LNCaP clone FGC (cell line): ENCODE results near the gene ZCCHC14.

ENCODE experiments used
- DNase-seq: peaks from one replicate; pipeline ENCODE4 v3.0.0-alpha.2; 2011; ENCODE audit warnings: low read depth
- H3K4me3 ChIP-seq: 2 replicates; pipeline ENCODE4 v1.5.1; 2011; ENCODE audit warnings: mild to moderate bottlenecking, low read depth, low read length, control low read depth
- TF ChIP-seq, protein P1 (sequence below): IDR thresholded peaks from 2 replicates; pipeline ENCODE4 v1.5.1; 2012; ENCODE audit warnings: mild to moderate bottlenecking; ENCODE audit not compliant: control insufficient read depth, insufficient read depth; ENCODE audit errors: extremely low read depth

The ZCCHC14 gene

DNA sequence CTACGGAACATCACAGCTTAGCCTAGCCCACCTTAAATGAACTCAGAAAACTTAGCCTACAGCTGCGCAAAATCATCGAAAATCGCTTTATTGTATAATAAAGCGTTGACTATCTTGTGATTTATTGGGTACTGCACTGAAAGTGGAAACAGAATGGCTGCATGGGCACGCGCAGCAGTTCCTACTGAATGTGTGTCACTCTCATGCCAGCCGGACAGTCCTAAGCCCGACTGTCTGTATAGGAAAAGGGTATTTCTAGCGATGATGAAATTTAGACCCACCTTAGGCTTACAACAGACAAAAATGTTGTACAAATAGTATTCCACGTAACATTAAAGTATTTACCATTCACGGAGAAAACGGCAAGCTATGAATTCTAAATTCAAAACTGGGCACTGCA is 118.5 kb downstream of the ZCCHC14 start:
- H3K4me3 ChIP-seq: no peak overlapping the region
- no peak for DNase-seq
- TF ChIP-seq, protein P1, sequence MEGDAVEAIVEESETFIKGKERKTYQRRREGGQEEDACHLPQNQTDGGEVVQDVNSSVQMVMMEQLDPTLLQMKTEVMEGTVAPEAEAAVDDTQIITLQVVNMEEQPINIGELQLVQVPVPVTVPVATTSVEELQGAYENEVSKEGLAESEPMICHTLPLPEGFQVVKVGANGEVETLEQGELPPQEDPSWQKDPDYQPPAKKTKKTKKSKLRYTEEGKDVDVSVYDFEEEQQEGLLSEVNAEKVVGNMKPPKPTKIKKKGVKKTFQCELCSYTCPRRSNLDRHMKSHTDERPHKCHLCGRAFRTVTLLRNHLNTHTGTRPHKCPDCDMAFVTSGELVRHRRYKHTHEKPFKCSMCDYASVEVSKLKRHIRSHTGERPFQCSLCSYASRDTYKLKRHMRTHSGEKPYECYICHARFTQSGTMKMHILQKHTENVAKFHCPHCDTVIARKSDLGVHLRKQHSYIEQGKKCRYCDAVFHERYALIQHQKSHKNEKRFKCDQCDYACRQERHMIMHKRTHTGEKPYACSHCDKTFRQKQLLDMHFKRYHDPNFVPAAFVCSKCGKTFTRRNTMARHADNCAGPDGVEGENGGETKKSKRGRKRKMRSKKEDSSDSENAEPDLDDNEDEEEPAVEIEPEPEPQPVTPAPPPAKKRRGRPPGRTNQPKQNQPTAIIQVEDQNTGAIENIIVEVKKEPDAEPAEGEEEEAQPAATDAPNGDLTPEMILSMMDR: no peak

DNA sequence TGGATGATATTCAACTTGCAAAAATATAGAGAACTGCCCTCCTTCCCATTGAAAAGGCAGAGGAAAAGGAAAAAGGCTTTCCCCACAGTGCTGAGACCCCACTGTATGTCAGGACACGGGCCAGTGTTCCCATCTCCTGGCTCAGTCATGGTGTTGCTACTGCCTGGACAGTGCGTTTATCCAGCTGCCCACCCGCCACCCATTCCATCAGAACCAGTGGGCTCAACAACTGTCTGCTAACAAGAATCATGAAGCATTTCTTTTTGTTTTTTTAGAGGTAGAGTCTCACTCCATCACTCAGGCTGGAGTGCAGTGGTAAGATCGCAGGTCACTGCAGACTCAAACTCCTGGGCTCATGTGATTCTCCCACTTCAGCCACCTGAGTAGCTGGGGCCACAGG is 120.5 kb downstream of the ZCCHC14 start:
- TF ChIP-seq, protein P1: no peak
- no peak overlapping the region for H3K4me3 ChIP-seq
- DNase-seq: no peak

GRCh38 chr16:87371261-87371866 is 121.5 kb downstream of the ZCCHC14 start:
- TF ChIP-seq, protein P1: no peak
- no peak overlapping the region for H3K4me3 ChIP-seq
- no peak for DNase-seq

- no peak overlapping the region for H3K4me3 ChIP-seq
- TF ChIP-seq, protein P1: no peak
- no peak for DNase-seq
Measured at GRCh38 chr16:87369796-87370719, 122.8 kb downstream of the ZCCHC14 start.

- no peak for DNase-seq
- TF ChIP-seq, protein P1: no peak
- H3K4me3 ChIP-seq: no peak overlapping the region
Measured at GRCh38 chr16:87369117-87369765, 123.6 kb downstream of the ZCCHC14 start.

DNA sequence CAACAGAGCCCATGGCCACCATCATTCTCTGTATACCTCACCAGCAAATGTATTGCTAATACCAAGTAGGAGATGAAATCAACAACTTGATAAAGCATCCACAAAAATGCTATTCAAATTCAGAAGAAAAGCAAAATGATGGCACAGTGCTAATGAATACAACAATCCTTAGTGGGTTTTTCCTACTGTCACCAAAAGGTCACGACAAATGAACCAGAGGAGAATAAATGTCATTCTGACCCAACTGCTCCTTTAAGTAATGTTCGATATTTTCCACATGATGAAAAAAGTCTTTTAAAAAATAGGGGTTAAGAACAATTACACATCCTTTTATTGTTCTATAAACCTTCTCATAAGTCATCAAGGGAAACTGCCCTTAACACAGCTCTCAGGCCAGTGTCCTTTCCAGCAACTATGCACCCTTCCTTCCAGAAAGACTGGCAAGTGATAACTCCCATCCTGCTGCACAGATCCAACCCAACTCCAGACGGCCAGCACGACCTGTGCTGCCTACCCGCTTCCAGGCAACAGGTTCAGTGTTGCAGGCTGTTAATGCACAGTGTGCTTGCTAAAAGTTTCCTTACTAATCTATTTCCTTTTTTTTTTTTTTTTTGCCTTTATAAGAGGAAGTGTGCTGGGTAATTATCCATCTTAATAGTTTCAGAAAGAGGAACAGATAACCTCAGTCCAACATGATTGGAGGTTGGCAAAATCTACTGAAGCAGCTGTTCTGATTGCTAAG is 124.6 kb downstream of the ZCCHC14 start:
- TF ChIP-seq, protein P1: no peak
- H3K4me3 ChIP-seq: no peak overlapping the region
- no peak for DNase-seq
